Activated CD4-positive, alpha-beta T cell treated with anti-CD3 and anti-CD28 coated beads, Interleukin-2, amount 50 U/mL, for 24 hours (primary cell): ENCODE measurements around the gene LDLRAD3.
"Not testable (repeated sequence)": the region's sequence is repeated elsewhere in the genome, so short reads cannot be mapped to it uniquely, and the experiment has no call there.

ENCODE experiments used
- DNase-seq, 2 donors: peaks; one replicate each; pipeline ENCODE4 v3.0.0-alpha.2; 2020; ENCODE audit warnings: low read depth in 1 of 2, low spot score in 1 of 2

Gene LDLRAD3

GRCh38 chr11:36044636-36045035 is 100.8 kb downstream of the LDLRAD3 start:
- DNase-seq = no peak

- not testable (repeated sequence) for DNase-seq
Observed at GRCh38 chr11:36045945-36046344, 102.1 kb downstream of the LDLRAD3 start.

DNA sequence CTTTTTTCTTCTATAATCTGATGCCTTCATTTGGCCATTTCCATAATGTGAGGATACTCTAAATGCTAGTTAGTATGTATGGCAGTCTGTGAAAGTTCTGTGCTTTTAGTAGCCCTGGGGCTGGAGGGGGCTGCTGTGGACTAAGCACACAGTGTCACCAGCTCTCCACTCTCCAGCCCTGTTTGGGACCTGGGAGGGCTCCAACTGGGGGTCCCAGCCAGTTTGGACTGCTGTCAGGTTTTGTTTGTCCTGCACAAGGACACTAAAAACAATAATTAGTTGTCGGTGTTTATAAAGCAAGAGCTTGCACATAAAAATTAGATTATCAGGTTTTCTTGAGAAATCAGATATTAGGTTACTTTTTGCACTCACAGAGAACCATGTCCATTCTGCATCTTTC is 103.1 kb downstream of the LDLRAD3 start:
- no peak for DNase-seq

DNA sequence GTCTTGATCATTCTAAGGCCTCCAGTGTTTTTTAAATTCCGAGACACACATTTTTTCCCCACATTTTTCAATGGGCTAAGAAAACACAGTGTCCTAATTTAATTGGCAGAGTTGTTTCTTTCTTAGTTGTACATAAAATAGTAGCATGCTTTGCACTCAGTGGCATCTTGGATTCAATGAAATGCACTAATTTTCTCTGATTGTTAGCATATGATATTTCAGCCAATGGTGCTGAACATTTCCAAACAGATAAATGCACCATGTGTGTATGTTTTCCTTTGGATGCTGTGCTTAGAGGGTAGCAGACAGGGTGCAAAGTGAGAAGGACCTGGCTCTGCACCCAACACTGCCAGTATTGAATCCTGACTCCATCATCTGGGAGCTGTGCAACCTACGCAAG is 103.5 kb downstream of the LDLRAD3 start:
- no peak for DNase-seq

DNA sequence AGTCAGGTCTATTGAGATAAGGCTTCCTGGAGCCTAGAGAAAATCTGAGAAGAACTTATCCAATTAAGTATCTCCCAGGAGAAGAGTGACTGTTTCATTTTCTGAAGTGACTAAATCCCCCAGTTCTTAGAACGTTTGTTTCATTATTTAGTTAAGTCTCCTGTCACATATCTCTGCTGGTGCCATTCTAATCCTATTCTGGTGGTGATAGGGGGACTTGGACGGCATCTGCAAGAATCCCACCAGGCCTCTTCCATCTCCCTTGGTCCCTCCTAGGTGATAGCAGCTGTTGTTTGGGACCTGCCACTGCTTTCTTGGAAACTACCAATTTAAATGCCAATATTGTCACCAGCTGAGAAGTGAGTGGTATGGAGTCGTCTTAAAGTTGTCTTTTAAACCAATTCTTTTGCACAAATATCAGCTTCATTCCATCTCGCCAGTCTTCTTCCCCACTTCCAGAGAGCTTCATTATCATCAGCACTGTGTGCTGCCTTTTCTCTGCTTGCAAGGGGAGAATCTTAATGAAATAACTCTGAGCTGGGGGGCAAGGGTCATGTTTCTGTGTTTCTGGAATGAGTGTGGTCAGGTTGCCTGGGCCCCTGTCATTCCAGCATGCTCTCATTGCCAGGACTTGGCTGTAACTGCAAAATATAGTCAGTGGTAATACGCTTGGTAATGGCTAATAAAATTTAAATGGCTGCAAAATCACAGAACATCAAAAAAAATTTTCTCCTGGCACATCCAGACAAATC is 104.8 kb downstream of the LDLRAD3 start:
- DNase-seq = no peak

DNA sequence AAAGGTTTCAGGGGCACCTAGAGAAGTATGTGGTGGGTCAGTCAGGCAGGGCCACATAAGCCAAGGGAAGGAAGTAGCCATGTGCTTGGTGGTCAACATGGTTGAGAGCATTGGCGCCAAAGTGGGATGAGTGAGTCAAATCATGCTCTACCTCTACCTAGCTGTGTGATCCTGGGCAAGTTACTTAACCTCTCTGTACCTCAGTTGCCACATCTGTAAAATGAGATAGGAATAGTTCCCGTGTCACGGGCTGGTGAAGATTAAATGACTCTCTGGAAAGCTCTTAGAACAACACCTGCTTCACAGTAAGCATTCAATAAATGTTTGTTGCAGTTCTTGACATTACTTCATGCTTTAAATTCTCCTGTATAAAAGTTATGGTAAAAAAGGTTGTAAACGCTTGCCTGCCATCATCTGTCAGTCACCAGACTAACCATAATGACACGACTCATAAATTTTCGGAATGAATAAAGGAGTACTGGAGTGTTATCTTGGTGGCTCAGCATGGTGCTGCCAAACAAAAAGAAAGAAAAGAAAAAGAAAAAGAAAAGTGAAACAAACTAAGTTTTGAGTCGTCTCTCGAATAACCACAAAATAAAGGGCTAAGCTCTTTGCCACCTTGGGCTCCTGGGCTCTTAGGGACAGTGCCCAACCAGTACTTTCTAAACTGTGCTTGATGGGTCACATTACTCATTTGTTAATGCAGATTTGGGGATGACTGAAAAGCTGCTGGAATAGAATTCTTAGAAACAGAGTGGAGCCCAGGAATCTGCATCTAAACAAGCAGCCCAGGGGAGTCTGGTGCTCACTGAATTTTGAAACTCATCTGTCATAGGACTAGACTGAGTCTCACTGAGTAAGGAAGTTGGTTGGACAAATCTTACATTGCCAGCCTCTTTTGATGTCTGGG is 107.6 kb downstream of the LDLRAD3 start:
- no peak for DNase-seq

DNA sequence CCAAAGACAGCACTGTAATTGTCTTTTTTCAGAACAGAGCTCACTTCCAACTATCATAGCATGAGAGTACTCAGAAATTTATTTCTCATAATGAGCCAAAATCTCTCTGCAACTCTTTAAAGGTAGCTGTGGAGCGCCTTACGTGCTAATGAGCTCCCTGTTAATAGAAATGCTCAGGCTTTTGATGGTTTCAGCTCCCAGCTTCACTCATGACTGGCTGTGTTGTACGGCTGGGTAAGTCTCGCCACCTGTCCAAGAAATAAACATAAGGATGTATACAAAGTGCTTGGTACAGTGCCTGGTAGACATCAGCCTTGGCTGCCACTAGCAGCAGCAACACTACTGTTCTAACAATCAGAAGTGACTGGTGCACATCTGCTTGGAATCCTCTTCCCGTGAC is 109.4 kb downstream of the LDLRAD3 start:
- DNase-seq = no peak

DNA sequence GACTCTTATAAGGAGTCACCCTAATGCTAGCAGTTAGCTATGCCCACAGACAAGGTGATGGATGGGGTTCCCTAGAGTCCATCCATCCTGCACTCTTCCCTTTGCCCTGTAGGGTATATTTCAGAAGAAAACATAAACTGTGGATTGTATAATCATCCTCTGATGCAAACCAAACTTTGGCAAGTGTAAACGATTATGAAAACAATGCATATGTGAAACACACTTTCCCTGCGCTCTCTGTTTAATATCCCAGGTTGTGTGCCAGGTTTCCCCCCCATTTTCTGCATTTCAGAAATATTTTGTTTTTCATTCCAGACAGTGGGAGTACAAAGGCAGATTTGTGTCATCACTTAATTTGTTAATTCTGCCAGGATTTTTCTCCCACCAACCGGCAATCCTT is 110.0 kb downstream of the LDLRAD3 start:
- no peak for DNase-seq

DNA sequence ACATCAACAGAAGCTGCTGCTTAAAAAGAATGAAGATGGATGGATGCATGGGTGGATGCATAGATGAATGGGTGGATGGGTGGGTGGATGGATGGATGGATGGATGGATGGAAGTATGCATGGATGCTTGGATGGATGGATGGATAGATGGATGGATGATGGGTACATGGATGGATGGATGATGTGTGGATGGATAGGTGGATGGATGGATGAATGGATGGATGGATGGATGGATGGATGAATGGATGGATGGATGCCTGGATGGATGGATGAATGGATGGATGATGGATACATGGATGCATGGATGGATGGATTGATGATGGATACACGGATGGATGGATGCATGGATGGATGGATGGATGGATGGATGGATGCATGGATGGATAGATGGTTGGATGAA is 110.8 kb downstream of the LDLRAD3 start:
- no peak for DNase-seq

GRCh38 chr11:36056160-36056751 is 112.4 kb downstream of the LDLRAD3 start:
- no peak for DNase-seq

- no peak for DNase-seq
Observed at GRCh38 chr11:36057379-36058042, 113.6 kb downstream of the LDLRAD3 start.

DNA sequence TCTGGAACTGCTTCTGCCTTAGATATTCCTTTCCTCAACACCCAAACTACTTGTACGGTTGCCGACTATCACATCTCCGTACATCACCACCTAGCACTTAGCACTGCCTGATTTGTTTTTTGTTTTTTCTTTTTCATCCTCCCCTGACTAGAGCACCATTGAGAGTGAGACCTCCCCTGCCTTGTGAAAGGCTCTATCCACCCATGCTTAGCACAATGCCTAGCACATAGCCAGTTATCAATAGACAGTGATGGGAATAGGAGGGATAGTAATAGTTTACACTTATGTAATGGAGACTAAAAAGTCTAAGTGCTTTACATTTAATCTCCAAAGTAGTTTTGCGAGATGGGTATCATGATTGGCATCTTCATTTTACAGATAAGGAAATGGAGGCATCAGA is 115.8 kb downstream of the LDLRAD3 start:
- DNase-seq = no peak

GRCh38 chr11:36060926-36061325 is 117.1 kb downstream of the LDLRAD3 start:
- DNase-seq = no peak

DNA sequence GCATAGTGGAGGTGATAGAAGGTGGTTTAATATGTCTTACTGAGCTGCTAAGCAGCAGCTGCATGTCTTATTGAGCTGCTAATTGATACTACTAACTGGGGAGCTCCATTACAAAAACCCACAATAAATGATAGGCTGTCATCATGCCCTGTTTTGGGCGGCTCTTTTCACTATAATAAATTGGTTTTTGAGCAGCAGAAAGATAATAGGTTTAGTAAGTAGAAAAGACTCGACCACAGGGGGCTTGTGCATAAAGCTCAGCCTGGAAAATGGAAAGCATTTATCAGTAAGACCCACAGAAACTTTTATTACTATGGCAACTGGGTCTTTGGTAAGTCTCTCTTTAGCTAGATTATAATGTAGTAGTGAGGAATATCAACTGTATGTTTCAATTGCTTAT is 117.6 kb downstream of the LDLRAD3 start:
- DNase-seq = no peak

- DNase-seq = no peak
Observed at GRCh38 chr11:36062796-36063365, 119.0 kb downstream of the LDLRAD3 start.

- no peak for DNase-seq
Observed at GRCh38 chr11:36065436-36065835, 121.6 kb downstream of the LDLRAD3 start.

DNA sequence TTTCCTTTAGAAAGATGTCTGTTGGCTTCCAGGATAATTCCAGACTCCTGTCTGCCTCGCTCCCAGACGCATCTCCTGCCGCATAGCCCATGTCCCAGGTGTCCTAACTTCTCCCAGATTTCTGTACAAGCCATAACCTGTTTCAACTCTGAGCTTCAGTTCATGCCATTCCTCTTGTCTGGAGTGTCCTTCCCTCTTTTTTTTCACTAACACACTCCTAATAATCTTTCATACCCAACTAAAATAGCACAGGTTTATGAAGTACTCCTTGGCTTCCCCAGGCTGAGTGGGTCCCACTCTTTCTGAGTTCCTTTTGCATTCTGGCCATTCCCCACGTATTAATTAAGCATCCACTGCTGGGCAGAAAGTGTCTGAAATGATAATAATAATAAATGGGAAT is 123.0 kb downstream of the LDLRAD3 start:
- no peak for DNase-seq

GRCh38 chr11:36069576-36070212 is 125.8 kb downstream of the LDLRAD3 start:
- DNase-seq = no peak

- DNase-seq = no peak
Observed at GRCh38 chr11:36070213-36070953, 126.5 kb downstream of the LDLRAD3 start.

- no peak for DNase-seq
Observed at GRCh38 chr11:36070954-36071330, 127.1 kb downstream of the LDLRAD3 start.
